ENCODE measurements around the gene UGT1A8.

Gene UGT1A8

DNA sequence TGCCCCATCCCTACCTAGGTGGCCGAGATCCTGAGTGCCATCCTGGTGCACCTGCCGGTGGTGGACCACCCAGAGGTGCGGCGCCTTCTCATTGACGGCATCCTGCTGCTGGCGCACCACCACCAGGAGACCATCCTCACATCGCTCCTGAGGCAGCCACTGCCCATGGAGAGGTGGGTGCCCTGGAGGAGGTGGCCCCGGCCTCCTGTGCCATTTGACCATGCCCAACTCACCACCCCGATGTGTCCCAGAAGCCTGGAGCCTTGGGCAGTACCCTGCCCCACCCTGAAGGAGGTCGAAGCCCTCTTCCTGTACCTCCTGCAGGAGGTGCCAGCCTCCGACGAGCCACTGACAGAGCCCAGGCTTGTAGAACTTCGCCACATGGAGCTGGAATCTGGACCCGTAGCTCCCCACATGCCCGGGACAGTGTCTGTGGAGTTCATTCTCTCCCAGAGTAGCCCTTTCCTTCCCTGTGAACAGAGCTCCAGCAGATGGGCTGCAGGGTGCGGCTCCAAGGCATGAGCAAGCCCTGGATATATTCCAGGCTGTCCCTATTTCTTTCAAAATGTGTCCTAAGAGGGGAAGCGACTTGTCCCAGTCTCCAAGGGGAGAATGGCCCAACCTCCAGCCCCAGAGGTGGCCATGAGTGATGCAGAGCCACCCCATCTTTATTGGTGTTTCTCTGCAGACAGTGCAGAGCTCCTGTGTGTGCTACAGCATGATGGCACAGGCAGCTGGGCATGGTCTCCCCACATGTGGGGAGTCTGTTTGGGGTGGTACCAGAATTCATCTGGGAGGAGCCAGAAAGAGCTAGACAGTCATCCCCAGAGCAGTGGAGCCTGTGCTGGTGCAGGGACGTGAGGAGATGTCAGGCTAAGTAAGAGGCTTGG is 202.7 kb downstream of the UGT1A8 start:
- no peak for DNase-seq (ENCODE audit: low read depth)

GRCh38 chr2:233820774-233821105 is 203.3 kb downstream of the UGT1A8 start:
- DNase-seq (ENCODE audit: low read depth): no peak

DNA sequence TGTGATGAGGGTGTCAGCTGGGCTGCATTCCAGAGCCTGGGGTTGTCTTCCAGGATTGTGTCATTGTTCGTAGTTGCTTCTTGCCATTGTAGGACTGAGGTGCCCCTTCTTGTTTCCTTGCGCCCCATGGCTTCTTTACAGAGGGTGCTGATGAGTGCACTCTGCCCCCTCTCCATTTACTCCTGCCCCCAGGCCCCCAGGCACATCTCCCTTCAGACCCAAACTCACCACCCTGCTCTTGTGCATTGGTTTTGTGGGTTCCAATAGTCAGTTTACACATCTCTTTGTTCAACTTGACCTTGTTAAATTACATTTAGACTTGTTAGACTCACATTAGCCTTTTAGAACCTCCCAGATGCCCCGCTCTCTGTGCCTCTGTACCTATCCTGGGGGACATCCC is 203.8 kb downstream of the UGT1A8 start:
- no peak for DNase-seq (ENCODE audit: low read depth)

DNA sequence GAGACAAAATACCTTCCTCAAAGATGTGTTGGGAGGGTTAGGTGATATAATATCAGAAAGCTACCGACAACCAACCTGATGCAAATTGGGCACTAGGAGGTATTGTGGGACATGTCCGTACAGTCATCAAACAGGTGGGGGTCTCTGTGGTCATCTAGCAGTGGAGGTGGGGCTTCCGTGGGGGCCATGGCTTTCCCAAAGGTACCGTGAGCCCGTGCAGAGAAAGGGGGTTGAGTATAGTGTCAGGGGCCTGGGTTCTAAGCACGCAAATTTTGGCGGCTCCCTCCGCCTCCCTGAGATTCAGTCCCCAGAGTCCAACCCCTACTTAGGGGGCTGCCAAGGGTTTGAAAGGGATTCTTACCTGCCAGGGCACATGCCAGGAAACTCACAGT is 204.3 kb downstream of the UGT1A8 start:
- DNase-seq (ENCODE audit: low read depth): no peak

- no peak for DNase-seq (ENCODE audit: low read depth)
Measured at GRCh38 chr2:233822101-233822771, 204.8 kb downstream of the UGT1A8 start.
